Neural progenitor cell (in vitro differentiated cells): ENCODE results near the gene ERICH4. TPM values are rescaled to one million over a fixed set of nuclear protein-coding genes. Genes with fewer than 3 reads are reported as not detected.
"Not testable (repeated sequence)": the region's sequence is repeated elsewhere in the genome, so short reads cannot be mapped to it uniquely, and the experiment has no call there.

Experiments
- DNase-seq: peaks from one replicate; pipeline ENCODE4 v3.0.0-alpha.2; 2016; ENCODE audit warnings: low spot score
- H2AFZ ChIP-seq: fragments of 200-600 bp; sonication (generic); replicated peaks from 2 replicates; pipeline ENCODE4 v1.6.1; 2016; ENCODE audit warnings: antibody characterized with exemption
- H3F3A ChIP-seq: fragments of 200-600 bp; sonication (generic); 2 replicates; pipeline ENCODE4 v1.6.1; 2016; ENCODE audit warnings: antibody characterized with exemption, low read depth
- H3K27ac ChIP-seq: fragments of 200-600 bp; sonication (generic); 2 replicates; pipeline ENCODE4 v1.5.1; 2016; ENCODE audit warnings: mild to moderate bottlenecking
- H3K27me3 ChIP-seq: fragments of 200-600 bp; sonication (generic); 2 replicates; pipeline ENCODE4 v1.6.1; 2016; ENCODE audit warnings: mild to moderate bottlenecking, moderate library complexity
- H3K36me3 ChIP-seq: fragments of 200-600 bp; sonication (generic); 2 replicates; pipeline ENCODE4 v1.5.1; 2016
- H3K4me1 ChIP-seq: fragments of 200-600 bp; sonication (generic); 2 replicates; pipeline ENCODE4 v1.6.1; 2016; ENCODE audit warnings: mixed run types
- H3K4me2 ChIP-seq: fragments of 200-600 bp; sonication (generic); 2 replicates; pipeline ENCODE4 v1.6.1; 2016
- H3K4me3 ChIP-seq: fragments of 200-600 bp; sonication (generic); 2 replicates; pipeline ENCODE4 v1.5.1; 2016
- H3K79me2 ChIP-seq: fragments of 200-600 bp; sonication (generic); 2 replicates; pipeline ENCODE4 v1.6.1; 2016; ENCODE audit warnings: low read depth
- H3K9ac ChIP-seq: fragments of 200-600 bp; sonication (generic); 2 replicates; pipeline ENCODE4 v1.6.1; 2016
- H3K9me3 ChIP-seq: fragments of 200-600 bp; sonication (generic); 2 replicates; pipeline ENCODE4 v1.5.1; 2016; ENCODE audit warnings: low read depth
- H4K20me1 ChIP-seq: fragments of 200-600 bp; sonication (generic); 2 replicates; pipeline ENCODE4 v1.6.1; 2016; ENCODE audit warnings: low read depth
- H3K27ac Mint-ChIP-seq: 3 replicates; pipeline ENCODE4 v1.8.0; 2021; ENCODE audit warnings: mixed read lengths
- H3K27me3 Mint-ChIP-seq: 2 replicates; pipeline ENCODE4 v1.8.0; 2022; ENCODE audit warnings: low read depth, mild to moderate bottlenecking, inconsistent platforms, moderate library complexity, mixed read lengths; ENCODE audit not compliant: insufficient read depth
- H3K36me3 Mint-ChIP-seq: 3 replicates; pipeline ENCODE4 v1.8.0; 2021; ENCODE audit warnings: mixed read lengths
- H3K4me1 Mint-ChIP-seq: 3 replicates; pipeline ENCODE4 v1.8.0; 2021; ENCODE audit warnings: mixed read lengths
- H3K4me3 Mint-ChIP-seq: 3 replicates; pipeline ENCODE4 v1.8.0; 2021; ENCODE audit warnings: mild to moderate bottlenecking, moderate library complexity, mixed read lengths
- H3K9me3 Mint-ChIP-seq: 3 replicates; pipeline ENCODE4 v1.8.0; 2020; ENCODE audit warnings: mixed read lengths
- EZH2 ChIP-seq: fragments of 200-600 bp; sonication (generic); IDR thresholded peaks from 2 replicates; pipeline ENCODE4 v1.6.1; 2017; ENCODE audit warnings: antibody characterized with exemption, mild to moderate bottlenecking, moderate library complexity
- EZH2phosphoT487 ChIP-seq: fragments of 200-600 bp; sonication (generic); IDR thresholded peaks from 2 replicates; pipeline ENCODE4 v1.6.1; 2017; ENCODE audit warnings: antibody characterized with exemption
- total RNA-seq: library from RNA; depleted of rRNA; stranded (reverse); fragments of >200 nt; gene quantifications from 2 replicates; pipeline ENCODE4 v1.2.3, GENCODE V29; 2015; ENCODE audit warnings: low replicate concordance
- TF ChIP-seq, protein P1 (sequence below): fragments of 200-600 bp; sonication (generic); IDR thresholded peaks from 2 replicates; pipeline ENCODE4 v1.5.1; 2017; ENCODE audit warnings: antibody characterized with exemption, mild to moderate bottlenecking

Gene ERICH4
- total RNA-seq, 1 donor from 2014 or later: not detected

DNA sequence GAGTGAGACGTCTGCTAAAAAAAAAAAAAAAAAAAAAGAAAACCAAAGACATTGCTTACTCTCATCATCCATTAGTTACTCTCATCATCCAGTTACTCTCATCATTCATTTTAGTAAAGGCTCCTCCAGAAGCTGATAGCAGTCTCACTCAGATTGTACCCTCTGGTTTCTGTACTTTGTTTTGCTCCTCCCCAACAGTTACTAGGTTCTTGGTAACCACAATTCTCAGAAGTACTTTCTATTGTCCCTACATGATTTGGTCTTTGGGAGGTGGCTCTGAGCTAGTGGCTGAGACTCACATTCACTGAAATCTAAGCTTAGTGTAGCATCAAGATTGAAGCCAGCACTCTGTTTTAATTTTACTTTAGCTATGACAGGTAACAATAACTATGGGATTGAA, 14.3 kb downstream of the ERICH4 start:
- no peaks in the 10 kb centered on the region for H3K36me3 Mint-ChIP-seq
- peaks cover 14% of the 10 kb centered on the region for H3K27me3 Mint-ChIP-seq
- H3K4me1 ChIP-seq: no peaks in the 10 kb centered on the region
- DNase-seq: no peak
- no peaks in the 10 kb centered on the region for H3K4me1 Mint-ChIP-seq
- no peaks in the 10 kb centered on the region for H3K79me2 ChIP-seq
- H3K4me3 Mint-ChIP-seq: no peak overlapping the region
- no peaks in the 10 kb centered on the region for H3F3A ChIP-seq
- H3K9me3 ChIP-seq: no peaks in the 10 kb centered on the region
- H3K4me2 ChIP-seq: no peak overlapping the region
- TF ChIP-seq EZH2phosphoT487: no peak
- TF ChIP-seq EZH2: no peak
- TF ChIP-seq, protein P1, sequence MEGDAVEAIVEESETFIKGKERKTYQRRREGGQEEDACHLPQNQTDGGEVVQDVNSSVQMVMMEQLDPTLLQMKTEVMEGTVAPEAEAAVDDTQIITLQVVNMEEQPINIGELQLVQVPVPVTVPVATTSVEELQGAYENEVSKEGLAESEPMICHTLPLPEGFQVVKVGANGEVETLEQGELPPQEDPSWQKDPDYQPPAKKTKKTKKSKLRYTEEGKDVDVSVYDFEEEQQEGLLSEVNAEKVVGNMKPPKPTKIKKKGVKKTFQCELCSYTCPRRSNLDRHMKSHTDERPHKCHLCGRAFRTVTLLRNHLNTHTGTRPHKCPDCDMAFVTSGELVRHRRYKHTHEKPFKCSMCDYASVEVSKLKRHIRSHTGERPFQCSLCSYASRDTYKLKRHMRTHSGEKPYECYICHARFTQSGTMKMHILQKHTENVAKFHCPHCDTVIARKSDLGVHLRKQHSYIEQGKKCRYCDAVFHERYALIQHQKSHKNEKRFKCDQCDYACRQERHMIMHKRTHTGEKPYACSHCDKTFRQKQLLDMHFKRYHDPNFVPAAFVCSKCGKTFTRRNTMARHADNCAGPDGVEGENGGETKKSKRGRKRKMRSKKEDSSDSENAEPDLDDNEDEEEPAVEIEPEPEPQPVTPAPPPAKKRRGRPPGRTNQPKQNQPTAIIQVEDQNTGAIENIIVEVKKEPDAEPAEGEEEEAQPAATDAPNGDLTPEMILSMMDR: no peak
- H3K4me3 ChIP-seq: no peak overlapping the region
- no peak overlapping the region for H3K27ac ChIP-seq
- no peaks in the 10 kb centered on the region for H3K27me3 ChIP-seq
- no peak overlapping the region for H3K9ac ChIP-seq
- no peaks in the 10 kb centered on the region for H3K36me3 ChIP-seq
- no peak overlapping the region for H2AFZ ChIP-seq
- peaks cover 3% of the 10 kb centered on the region for H3K9me3 Mint-ChIP-seq
- no peaks in the 10 kb centered on the region for H4K20me1 ChIP-seq
- no peak overlapping the region for H3K27ac Mint-ChIP-seq

DNA sequence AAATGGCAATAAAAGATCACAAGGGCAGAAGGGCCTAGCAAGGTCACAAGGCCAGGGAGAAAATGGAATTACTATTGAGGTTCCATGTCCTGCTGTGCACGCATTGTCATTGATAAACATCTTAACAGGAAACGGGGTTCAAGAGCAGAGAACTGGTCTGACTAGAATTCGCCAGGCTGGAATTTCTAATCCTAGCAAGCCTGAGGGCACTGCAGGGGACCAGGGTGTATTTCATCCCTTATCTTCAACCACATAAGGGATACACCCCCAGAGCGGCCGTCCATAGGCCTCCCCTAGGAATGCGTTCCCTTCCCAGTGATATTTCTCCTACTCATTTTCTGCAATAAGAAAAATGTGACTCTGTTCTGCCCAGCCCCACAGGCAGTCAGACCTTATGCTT, 19.5 kb downstream of the ERICH4 start:
- Histone ChIP-seq H3K9ac (no peak overlapping the region), H3K4me1 (no peaks in the 10 kb centered on the region), H3K27me3 (no peaks in the 10 kb centered on the region), H3F3A (no peaks in the 10 kb centered on the region), H4K20me1 (no peaks in the 10 kb centered on the region), H2AFZ (no peak overlapping the region), H3K9me3 (no peaks in the 10 kb centered on the region), H3K79me2 (no peaks in the 10 kb centered on the region), H3K36me3 (no peaks in the 10 kb centered on the region), H3K27ac (no peak overlapping the region), H3K4me2 (no peak overlapping the region), H3K4me3 (no peak overlapping the region)
- Mint-ChIP-seq H3K9me3 (peaks cover 5% of the 10 kb centered on the region), H3K4me1 (no peaks in the 10 kb centered on the region), H3K36me3 (no peaks in the 10 kb centered on the region), H3K4me3 (no peak overlapping the region), H3K27ac (no peak overlapping the region), H3K27me3 (peaks cover 19% of the 10 kb centered on the region)
- no peak for DNase-seq
- no peak for TF ChIP-seq EZH2
- TF ChIP-seq, protein P1: no peak
- TF ChIP-seq EZH2phosphoT487: no peak

- H3F3A ChIP-seq, H3K4me3 Mint-ChIP-seq, H3K4me1 Mint-ChIP-seq, H2AFZ ChIP-seq, H3K9me3 ChIP-seq, H3K4me3 ChIP-seq, H3K36me3 ChIP-seq, DNase-seq, H3K27ac ChIP-seq, H4K20me1 ChIP-seq, H3K36me3 Mint-ChIP-seq, H3K4me1 ChIP-seq, H3K27ac Mint-ChIP-seq, H3K9me3 Mint-ChIP-seq, H3K79me2 ChIP-seq, H3K27me3 ChIP-seq, H3K4me2 ChIP-seq, H3K9ac ChIP-seq: not testable (repeated sequence)
- peaks cover 21% of the 10 kb centered on the region for H3K27me3 Mint-ChIP-seq
Measured at GRCh38 chr19:41463257-41464256, 20.6 kb downstream of the ERICH4 start.

DNA sequence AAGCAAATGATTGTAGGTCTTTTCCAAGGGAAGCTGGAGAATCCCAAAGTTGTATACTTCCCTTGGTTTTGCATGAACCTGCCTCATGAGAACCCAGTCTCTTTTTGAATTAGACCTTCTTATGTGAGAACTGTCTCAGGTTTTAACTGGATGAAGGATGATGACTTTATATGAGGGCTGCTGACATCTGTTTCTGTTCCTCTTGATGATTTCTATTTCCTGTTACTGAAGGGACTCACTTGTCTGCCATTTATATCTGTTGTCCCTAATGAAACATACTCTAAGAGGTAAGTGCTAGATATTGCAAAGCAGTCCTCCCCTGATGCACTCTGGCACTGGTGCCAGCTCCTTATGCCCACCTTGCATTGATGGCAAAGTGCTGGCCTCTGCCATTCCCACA, 33.6 kb downstream of the ERICH4 start:
- Histone ChIP-seq H3K36me3 (no peaks in the 10 kb centered on the region), H3K9ac (no peak overlapping the region), H3F3A (no peaks in the 10 kb centered on the region), H3K4me1 (no peaks in the 10 kb centered on the region), H3K4me3 (no peak overlapping the region), H3K79me2 (no peaks in the 10 kb centered on the region), H3K27me3 (no peaks in the 10 kb centered on the region), H3K4me2 (no peak overlapping the region), H4K20me1 (no peaks in the 10 kb centered on the region), H3K27ac (no peak overlapping the region), H2AFZ (no peak overlapping the region), H3K9me3 (peaks cover 3% of the 10 kb centered on the region)
- DNase-seq: no peak
- Mint-ChIP-seq H3K9me3 (peaks cover 2% of the 10 kb centered on the region), H3K27ac (no peak overlapping the region), H3K36me3 (no peaks in the 10 kb centered on the region), H3K4me1 (no peaks in the 10 kb centered on the region), H3K27me3 (peaks cover 15% of the 10 kb centered on the region), H3K4me3 (no peak overlapping the region)
- TF ChIP-seq, protein P1: no peak
- no peak for TF ChIP-seq EZH2phosphoT487
- TF ChIP-seq EZH2: no peak
